ENCODE data around the gene TNF.
"Not testable (repeated sequence)": the region's sequence is repeated elsewhere in the genome, so short reads cannot be mapped to it uniquely, and the experiment has no call there.

TNF gene

DNA sequence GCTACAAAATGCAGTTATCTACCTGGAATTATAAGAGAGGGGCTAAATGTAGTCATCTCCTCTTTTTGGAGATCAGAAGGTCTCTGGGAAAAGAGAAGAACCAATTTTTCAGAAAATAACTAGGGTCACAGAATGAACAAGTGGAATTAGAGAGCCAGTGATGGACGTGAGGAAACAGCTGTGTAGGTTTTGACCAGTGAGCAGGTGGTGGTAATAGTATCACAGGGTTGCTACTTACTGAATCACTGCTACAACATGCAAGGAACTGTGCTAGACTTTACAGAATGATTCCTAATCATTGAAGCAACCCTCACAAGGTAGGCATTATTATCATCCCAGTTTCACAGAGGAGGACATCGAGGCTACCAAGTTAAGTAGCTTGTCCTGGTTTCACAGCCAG, 30.7 kb upstream of the TNF start:
- H3K27ac ChIP-seq, result no peak overlapping the region

GRCh38 chr6:31545291-31545690, 30.1 kb upstream of the TNF start:
- TF ChIP-seq, protein P1, sequence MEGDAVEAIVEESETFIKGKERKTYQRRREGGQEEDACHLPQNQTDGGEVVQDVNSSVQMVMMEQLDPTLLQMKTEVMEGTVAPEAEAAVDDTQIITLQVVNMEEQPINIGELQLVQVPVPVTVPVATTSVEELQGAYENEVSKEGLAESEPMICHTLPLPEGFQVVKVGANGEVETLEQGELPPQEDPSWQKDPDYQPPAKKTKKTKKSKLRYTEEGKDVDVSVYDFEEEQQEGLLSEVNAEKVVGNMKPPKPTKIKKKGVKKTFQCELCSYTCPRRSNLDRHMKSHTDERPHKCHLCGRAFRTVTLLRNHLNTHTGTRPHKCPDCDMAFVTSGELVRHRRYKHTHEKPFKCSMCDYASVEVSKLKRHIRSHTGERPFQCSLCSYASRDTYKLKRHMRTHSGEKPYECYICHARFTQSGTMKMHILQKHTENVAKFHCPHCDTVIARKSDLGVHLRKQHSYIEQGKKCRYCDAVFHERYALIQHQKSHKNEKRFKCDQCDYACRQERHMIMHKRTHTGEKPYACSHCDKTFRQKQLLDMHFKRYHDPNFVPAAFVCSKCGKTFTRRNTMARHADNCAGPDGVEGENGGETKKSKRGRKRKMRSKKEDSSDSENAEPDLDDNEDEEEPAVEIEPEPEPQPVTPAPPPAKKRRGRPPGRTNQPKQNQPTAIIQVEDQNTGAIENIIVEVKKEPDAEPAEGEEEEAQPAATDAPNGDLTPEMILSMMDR (IDR thresholded peaks at IDR 0.05), result no peak
- TF ChIP-seq ZFX (IDR thresholded peaks at IDR 0.05; ENCODE audit: borderline replicate concordance), result no peak
- H3K27ac ChIP-seq, result no peak overlapping the region

More for the DNA sequence above, 30.7 kb upstream of the TNF start:
- TF ChIP-seq, protein P1 (IDR thresholded peaks at IDR 0.05), result no peak
- no peak for TF ChIP-seq ZFX (IDR thresholded peaks at IDR 0.05; ENCODE audit: borderline replicate concordance)

GRCh38 chr6:31546339-31546957, 28.9 kb upstream of the TNF start, which contains the start of gene ATP6V1G2:
Gene ATP6V1G2, minus strand, starts transcription at chr6:31546608. Its CDS starts 49 bp downstream, at chr6:31546559.
- H3K27ac ChIP-seq, result peak within 1 kb of the TSS; percentile 83
- no peak for TF ChIP-seq ZFX (IDR thresholded peaks at IDR 0.05; ENCODE audit: borderline replicate concordance)
- TF ChIP-seq, protein P1 (IDR thresholded peaks at IDR 0.05), result peak; percentile 95

GRCh38 chr6:31546958-31547726, 28.2 kb upstream of the TNF start, which contains the start of gene NFKBIL1:
Gene NFKBIL1, plus strand, starts transcription at chr6:31547608. Its CDS starts 87 bp downstream, at chr6:31547695.
- no peak for TF ChIP-seq ZFX (IDR thresholded peaks at IDR 0.05; ENCODE audit: borderline replicate concordance)
- TF ChIP-seq, protein P1 (IDR thresholded peaks at IDR 0.05), result peak; percentile 65
- H3K27ac ChIP-seq, result peak within 1 kb of the TSS; percentile 83

GRCh38 chr6:31547727-31548543, 27.4 kb upstream of the TNF start:
- TF ChIP-seq, protein P1 (IDR thresholded peaks at IDR 0.05), result no peak
- no peak for TF ChIP-seq ZFX (IDR thresholded peaks at IDR 0.05; ENCODE audit: borderline replicate concordance)
- peak overlapping the region; percentile 83 for H3K27ac ChIP-seq

DNA sequence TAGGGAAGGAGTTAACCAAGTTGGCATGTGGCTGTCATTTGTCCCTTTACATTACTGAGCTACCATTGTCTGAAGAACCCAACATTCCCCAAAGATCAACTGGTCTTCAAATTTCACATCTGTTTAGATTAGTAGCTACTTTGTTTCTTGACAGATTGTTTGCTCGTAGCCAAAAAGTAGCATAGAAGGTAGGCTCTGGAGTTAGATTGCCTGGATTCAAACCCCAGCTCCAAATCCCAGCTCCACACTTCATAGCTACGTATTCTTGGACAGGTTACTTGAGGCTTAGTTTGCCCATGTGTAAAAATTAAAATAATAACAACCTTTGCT, 26.9 kb upstream of the TNF start:
- no peak for TF ChIP-seq ZFX (IDR thresholded peaks at IDR 0.05; ENCODE audit: borderline replicate concordance)
- TF ChIP-seq, protein P1 (IDR thresholded peaks at IDR 0.05), result no peak
- peak overlapping the region; percentile 83 for H3K27ac ChIP-seq

DNA sequence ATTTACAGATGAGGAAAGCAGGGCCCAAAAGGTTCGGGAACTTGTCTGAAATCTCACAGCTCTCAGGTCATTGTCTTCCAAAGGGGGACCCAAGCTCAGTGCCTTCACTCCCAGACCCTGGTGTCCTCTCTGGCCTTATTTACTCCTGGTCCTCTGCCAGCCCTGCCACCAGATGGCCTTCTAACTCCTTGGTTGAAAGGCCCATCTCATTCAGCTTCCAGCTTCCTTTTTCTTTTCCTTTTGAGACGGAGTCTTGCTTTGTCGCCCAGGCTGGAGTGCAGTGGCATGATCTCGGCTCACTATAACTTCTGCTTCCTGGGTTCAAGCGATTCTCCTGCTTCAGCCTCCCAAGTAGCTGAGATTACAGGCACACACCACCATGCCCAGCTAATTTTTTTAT, 24.0 kb upstream of the TNF start:
- not testable (repeated sequence) for H3K27ac ChIP-seq
